Choroid plexus epithelial cell (primary cell): ENCODE data around the gene CLSTN2.
"Not testable (repeated sequence)": the region's sequence is repeated elsewhere in the genome, so short reads cannot be mapped to it uniquely, and the experiment has no call there.

ENCODE experiments used
- DNase-seq: peaks from one replicate; pipeline ENCODE4 v3.0.0-alpha.2; 2010; ENCODE audit warnings: low read depth
- H3K4me3 ChIP-seq: 2 replicates; pipeline ENCODE4 v1.5.1; 2011; ENCODE audit warnings: low read depth, mild to moderate bottlenecking, control low read depth, low read length, moderate library complexity
- CTCF ChIP-seq: conservative IDR thresholded peaks from 2 replicates; pipeline ENCODE4 v1.5.1; 2011; ENCODE audit warnings: low read depth, mild to moderate bottlenecking, control low read depth, inconsistent platforms, low read length, moderate library complexity

CLSTN2 gene

GRCh38 chr3:140420621-140421357 lies 485.8 kb downstream of the CLSTN2 start:
- no peak overlapping the region for H3K4me3 ChIP-seq
- TF ChIP-seq CTCF: peak; percentile 28
- DNase-seq: peak; percentile 77

- H3K4me3 ChIP-seq: no peak overlapping the region
- DNase-seq: no peak
- TF ChIP-seq CTCF: no peak
Observed at GRCh38 chr3:140421884-140422283, 486.9 kb downstream of the CLSTN2 start.

- no peak for TF ChIP-seq CTCF
- no peak overlapping the region for H3K4me3 ChIP-seq
Observed at GRCh38 chr3:140423146-140423545, 488.2 kb downstream of the CLSTN2 start.

GRCh38 chr3:140423574-140423973 lies 488.6 kb downstream of the CLSTN2 start:
- DNase-seq: not testable (repeated sequence)

More at GRCh38 chr3:140423146-140423545, 488.2 kb downstream of the CLSTN2 start:
- no peak for DNase-seq

GRCh38 chr3:140424211-140424610 lies 489.2 kb downstream of the CLSTN2 start:
- TF ChIP-seq CTCF: no peak
- H3K4me3 ChIP-seq: no peak overlapping the region
- DNase-seq: no peak

More at GRCh38 chr3:140423574-140423973, 488.6 kb downstream of the CLSTN2 start:
- not testable (repeated sequence) for H3K4me3 ChIP-seq

- TF ChIP-seq CTCF: no peak
- DNase-seq: no peak
- no peak overlapping the region for H3K4me3 ChIP-seq
Observed at GRCh38 chr3:140424726-140425125, 489.7 kb downstream of the CLSTN2 start.

GRCh38 chr3:140427786-140428185 lies 492.8 kb downstream of the CLSTN2 start:
- TF ChIP-seq CTCF: no peak
- no peak overlapping the region for H3K4me3 ChIP-seq
- no peak for DNase-seq
